Stimulated activated CD4-positive, alpha-beta T cell treated with anti-CD3 and anti-CD28 coated beads, Interleukin-1b, Interleukin-23, amount 100 ng/mL, for 1 hour (primary cell): ENCODE measurements around the gene UGT1A4.
"Not testable (repeated sequence)": the region's sequence is repeated elsewhere in the genome, so short reads cannot be mapped to it uniquely, and the experiment has no call there.

Experiments
- DNase-seq, 2 donors: peaks; one replicate each; pipeline ENCODE4 v3.0.0-alpha.2; 2020; ENCODE audit warnings: low read depth in 2 of 2

Gene UGT1A4

GRCh38 chr2:233750689-233751088 lies 32.2 kb downstream of the UGT1A4 start:
- DNase-seq: not testable (repeated sequence)

DNA sequence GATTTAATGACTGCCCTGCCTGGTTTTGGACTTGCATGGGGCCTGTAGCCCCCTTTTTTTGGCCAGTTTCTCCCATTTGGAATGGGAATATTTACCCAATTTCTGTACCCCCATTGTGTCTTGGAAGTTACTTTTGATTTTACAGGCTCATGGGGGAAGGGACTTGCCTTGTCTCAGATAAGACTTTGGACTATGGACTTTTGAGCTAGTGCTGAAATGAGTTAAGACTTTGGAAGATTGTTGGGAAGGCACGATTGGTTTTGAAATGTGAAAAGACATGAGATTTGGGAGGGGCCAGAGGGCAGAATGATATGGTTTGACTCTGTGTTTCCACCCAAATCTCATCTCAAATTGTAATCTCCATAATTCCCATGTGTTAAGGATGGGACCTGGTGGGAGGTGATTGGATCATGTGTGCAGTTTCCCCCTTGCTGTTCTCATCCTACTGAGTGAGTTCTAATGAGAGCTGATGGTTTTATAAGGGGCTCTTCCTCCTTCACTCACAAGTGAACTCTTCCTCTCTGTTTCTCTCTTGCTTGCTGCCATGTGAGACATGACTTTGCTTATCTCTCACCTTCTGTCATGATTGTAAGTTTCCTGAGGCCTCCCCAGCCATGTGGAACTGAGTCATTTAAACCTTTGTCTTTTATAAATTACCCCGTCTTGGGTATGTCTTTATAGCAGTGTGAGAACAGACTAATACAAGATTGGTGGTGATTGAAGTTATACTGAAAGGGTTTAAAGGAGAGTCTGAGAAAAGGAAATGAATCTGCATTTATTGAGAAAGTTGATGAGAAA lies 32.9 kb downstream of the UGT1A4 start:
- DNase-seq: not testable (repeated sequence)

DNA sequence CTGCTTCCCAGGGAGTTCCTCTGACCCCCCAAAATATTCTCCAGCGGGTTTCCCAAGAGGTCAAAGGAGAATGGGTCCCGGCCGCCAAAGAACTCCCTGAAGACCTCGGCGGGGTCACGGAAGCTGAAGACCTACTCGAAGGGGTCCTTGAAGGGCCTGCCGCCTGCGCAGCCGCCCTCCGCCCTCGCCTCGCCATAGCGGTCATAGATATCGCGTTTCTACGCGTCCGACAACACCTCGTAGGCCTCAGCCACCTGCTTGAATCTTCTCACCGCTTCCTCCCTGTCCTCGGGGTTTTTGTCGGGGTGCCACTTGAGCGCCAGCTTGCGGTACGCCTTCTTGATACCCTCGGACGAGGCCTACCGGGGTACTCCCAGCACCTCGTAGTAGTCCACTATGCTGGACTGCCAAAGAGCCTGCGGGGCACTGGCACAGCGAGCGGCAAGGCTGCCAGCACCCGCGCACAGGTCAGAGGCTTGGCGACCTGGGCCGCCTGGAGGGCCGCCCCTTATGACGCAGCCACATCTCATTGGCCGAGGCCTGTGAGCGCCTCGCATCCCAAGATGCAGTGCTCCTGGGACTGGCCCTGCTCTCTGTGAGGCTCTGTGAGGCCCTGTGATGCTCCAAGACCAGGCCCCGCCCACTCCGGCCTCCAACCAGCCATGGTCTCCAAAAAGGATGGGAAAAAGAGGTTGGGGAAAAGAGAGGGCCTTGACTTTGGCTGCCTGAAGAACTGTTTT lies 36.5 kb downstream of the UGT1A4 start:
- no peak for DNase-seq

GRCh38 chr2:233756429-233757081 lies 38.0 kb downstream of the UGT1A4 start:
- DNase-seq: no peak

DNA sequence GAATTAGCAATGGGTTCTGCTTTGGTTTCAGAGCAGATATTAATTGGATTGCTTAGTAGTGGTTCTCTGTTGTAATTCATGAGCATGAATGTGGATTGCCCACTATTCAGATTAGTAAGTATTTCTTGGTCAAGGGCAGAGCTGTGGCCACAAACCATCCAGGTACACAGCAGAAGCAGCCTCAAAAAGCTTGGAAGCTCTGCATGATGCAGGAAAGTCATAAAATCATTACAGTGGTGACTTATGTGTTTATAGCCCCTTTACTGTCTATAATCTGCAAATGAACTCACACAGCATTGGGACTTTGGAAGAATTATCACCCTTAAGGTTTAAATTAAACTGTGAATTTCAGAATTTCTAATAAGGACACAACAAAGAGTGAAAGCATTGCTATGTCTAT lies 39.6 kb downstream of the UGT1A4 start:
- DNase-seq: no peak

DNA sequence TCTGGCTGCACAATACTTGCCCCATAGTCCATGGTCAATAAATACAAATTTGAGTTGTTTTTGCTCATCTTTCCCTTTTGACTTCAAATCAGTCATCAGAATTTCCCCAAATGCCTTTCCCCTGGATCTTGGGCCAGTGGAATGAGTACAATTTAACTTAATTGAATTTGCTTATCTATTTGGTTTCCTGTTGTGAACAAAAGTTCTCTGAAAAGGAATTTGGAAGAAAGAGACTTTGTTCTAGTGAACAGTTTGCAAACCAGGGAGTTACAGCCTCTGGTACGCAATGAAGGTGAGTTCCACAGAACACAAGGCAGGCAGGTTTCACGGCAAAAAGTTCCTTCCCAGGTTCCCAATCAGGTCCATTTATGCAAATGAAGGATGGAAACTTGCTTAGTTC lies 40.3 kb downstream of the UGT1A4 start:
- DNase-seq: no peak

DNA sequence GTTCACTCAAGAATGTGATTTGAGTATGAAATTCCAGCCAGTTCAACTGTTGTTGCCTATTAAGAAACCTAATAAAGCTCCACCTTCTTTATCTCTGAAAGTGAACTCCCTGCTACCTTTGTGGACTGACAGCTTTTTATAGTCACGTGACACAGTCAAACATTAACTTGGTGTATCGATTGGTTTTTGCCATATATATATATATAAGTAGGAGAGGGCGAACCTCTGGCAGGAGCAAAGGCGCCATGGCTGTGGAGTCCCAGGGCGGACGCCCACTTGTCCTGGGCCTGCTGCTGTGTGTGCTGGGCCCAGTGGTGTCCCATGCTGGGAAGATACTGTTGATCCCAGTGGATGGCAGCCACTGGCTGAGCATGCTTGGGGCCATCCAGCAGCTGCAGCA lies 41.5 kb downstream of the UGT1A4 start, which contains the start of gene UGT1A1:
Gene UGT1A1, plus strand, starts transcription at position 228 of the 400 bp plus-strand sequence. Its CDS starts 18 bp downstream, at position 246.
- DNase-seq: no peak

DNA sequence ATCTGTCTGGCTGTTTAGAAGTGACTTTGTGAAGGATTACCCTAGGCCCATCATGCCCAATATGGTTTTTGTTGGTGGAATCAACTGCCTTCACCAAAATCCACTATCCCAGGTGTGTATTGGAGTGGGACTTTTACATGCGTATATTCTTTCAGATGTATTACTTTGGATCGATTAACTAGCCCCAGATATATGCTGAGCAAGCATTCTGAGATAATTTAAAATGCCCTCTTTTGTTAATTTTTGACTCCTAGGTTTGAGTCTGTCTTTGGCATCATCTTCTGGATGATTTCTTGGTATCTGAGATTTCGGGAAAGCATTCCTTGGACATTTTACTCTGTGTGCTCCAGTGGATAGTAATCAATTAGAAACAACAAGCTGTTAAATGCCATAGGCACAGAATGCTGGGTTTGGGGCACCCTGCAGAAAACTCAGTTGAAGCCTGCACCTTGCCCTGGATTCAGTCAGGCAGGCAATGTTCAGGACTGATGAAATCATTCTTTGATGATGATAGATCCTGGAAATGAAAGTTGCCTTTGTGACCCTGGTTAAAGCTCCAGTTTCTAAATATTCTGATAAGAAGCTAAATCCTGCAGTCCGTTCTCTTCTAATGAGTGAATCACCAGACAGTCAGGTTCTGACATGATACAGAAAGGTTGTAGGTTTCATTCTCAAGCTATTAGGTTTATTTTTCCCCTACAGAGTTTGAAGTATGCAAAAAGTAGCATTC lies 42.7 kb downstream of the UGT1A4 start:
- DNase-seq: no peak

- no peak for DNase-seq
These were observed 45.7 kb downstream of the UGT1A4 start for GRCh38 chr2:233764264-233764663.

GRCh38 chr2:233764761-233765160 lies 46.2 kb downstream of the UGT1A4 start:
- DNase-seq: no peak

- DNase-seq: no peak
These were observed 47.9 kb downstream of the UGT1A4 start for GRCh38 chr2:233766416-233766815.

- no peak for DNase-seq
These were observed 49.5 kb downstream of the UGT1A4 start for GRCh38 chr2:233768076-233768475.

DNA sequence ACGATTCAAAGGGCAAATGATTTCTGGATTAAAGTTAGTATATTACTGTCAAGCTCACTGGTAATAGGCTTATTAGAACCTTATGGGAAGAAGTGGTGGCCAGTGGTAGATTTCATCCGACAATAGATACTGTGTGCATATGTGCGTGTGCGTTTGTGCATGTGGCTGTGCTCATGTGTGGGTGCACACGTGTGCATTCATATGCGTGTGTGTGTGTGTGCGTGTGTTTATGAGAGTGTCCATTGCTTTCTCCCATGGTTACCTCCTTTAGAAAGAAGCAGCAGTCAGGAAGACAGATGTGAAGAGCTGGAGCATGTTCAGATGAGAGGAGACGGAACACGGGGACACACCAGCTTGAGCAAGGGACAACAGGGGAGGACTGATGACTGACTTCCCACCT lies 50.7 kb downstream of the UGT1A4 start:
- no peak for DNase-seq

DNA sequence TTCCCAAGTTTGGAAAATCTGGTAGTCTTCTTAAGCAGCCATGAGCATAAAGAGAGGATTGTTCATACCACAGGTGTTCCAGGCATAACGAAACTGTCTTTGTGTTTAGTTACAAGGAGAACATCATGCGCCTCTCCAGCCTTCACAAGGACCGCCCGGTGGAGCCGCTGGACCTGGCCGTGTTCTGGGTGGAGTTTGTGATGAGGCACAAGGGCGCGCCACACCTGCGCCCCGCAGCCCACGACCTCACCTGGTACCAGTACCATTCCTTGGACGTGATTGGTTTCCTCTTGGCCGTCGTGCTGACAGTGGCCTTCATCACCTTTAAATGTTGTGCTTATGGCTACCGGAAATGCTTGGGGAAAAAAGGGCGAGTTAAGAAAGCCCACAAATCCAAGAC lies 53.6 kb downstream of the UGT1A4 start:
- DNase-seq: no peak

- DNase-seq: no peak
These were observed 54.0 kb downstream of the UGT1A4 start for GRCh38 chr2:233772583-233772982.

DNA sequence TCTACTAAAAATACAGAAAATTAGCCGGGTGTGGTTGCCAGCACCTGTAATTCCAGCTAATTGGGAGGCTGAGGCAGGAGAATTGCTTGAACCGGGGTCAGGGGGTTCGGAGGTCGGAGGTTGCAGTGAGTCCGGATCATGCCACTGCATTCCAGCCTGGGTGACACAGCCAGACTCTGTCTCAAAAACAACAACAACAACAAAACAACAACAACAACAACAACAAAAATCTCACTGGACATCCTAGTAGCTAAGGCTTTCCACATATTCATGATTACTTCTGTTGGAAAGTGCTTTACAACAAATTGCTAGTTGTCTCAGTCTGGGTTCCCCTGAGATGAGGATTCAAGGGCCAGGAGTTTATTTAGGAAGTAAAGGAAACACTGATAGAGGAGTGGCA lies 55.3 kb downstream of the UGT1A4 start:
- DNase-seq: no peak

- no peak for DNase-seq
These were observed 56.9 kb downstream of the UGT1A4 start for GRCh38 chr2:233775414-233775813.

DNA sequence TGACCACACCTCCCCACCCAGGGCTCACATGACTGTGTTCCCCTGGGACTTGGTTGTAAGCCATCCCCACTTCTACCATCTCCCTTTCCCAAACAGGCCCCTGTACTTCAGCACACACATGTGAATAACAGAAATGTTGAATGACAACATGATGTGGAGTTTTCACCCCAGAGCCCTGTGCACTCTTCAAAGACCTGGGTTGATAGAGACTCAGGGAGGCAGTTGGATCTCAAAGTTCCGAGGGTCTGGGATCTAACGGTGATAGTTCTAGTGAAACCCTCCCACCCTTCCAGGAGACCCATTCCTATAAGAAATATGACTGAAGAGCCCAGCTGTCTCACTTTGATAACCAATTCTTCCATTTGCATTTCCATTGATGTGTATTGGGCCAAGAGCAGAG lies 59.5 kb downstream of the UGT1A4 start, which contains the start of gene MROH2A:
Gene MROH2A, plus strand, starts transcription at position 301 of the 400 bp plus-strand sequence. CDS start 1,029 bp downstream, outside the sequence.
- DNase-seq: no peak

DNA sequence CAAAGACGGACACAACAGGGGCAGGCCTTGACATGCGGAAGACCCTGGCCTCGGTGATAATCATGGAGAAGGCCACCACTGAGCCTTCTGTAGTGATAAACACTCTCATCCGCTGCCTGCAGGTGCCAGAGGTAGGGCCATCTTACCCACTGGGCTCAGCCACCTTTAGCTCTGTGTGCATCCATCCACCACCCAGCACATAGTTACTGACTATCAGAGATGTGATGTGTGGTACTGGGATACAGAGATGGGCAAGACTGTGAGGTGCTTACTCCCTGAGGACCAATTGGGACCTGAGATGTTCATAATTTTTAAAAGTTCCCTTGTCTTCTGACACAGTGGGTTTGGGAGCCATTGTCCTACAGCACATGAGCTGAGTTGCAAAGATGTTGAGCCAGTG lies 61.2 kb downstream of the UGT1A4 start:
- DNase-seq: no peak

GRCh38 chr2:233780771-233781170 lies 62.2 kb downstream of the UGT1A4 start:
- no peak for DNase-seq

GRCh38 chr2:233789554-233789953 lies 71.0 kb downstream of the UGT1A4 start:
- no peak for DNase-seq
